Measurements from ENCODE around the gene SF3A1. TPM values are rescaled to one million over a fixed set of nuclear protein-coding genes. Genes with fewer than 3 reads are reported as not detected.

Gene SF3A1
- total RNA-seq, 2 donors from 2014 or later, result 275 to 294 TPM

DNA sequence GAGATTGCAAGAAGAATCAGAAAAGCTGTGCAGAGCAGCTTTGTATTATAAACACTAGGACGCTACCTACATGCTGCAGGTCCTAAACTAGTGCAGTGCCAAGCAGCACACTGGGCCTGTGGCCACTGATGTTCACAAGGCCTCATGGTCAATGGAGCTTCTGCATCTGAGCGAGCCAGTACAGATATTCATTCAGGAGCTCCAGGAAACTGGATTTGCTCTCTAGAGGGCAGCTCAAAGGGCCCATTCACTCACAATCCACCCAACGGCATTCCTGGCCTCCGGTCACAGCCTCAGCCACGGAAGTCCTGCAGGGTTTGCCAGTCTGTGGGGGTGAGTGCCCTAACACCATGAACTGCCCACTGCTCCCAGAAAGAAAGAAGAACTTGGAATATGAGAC is 24.1 kb downstream of the SF3A1 start:
- H3K36me3 Mint-ChIP-seq (ENCODE audit: low read depth), result peaks cover 86% of the 10 kb centered on the region
- ATAC-seq (replicated peaks), result no peak
- no peaks in the 10 kb centered on the region for H3K27me3 Mint-ChIP-seq
- H3K4me3 Mint-ChIP-seq, result peak overlapping the region; percentile 19
- no peaks in the 10 kb centered on the region for H3K9me3 Mint-ChIP-seq
- H3K27ac Mint-ChIP-seq, result peak overlapping the region; percentile 51
- H3K4me1 Mint-ChIP-seq, result peaks cover 30% of the 10 kb centered on the region

- ATAC-seq (replicated peaks), result no peak
- Mint-ChIP-seq H3K4me1 (peaks cover 37% of the 10 kb centered on the region), H3K9me3 (no peaks in the 10 kb centered on the region), H3K36me3 (ENCODE audit: low read depth) (peaks cover 70% of the 10 kb centered on the region), H3K27me3 (no peaks in the 10 kb centered on the region), H3K27ac (no peak overlapping the region), H3K4me3 (peak overlapping the region; percentile 94)
Measured at GRCh38 chr22:30328466-30329049, 28.1 kb downstream of the SF3A1 start.

DNA sequence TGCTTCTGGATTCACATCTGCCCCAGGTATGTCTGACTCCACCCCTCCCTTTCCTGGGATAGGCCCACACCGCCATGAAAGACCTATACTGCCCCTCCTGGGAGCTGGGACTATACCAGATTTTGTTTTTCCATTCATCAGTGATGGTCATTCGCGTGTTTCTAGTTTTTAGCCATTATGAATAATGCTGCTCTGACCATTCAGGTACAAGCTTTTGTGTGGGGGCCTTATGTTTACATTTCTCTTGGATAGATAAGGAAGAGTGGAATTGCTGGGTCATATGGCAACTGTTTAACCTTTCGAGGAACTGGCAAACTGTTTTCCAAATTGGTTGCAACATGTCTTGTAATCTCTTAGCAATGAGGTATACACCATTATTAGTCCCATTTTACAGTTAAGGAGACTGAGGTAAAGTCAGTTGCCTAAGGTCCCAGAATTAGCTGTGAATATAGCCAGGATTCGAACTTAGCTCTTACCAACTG is 28.8 kb downstream of the SF3A1 start:
- H3K4me1 Mint-ChIP-seq, result peaks cover 44% of the 10 kb centered on the region

DNA sequence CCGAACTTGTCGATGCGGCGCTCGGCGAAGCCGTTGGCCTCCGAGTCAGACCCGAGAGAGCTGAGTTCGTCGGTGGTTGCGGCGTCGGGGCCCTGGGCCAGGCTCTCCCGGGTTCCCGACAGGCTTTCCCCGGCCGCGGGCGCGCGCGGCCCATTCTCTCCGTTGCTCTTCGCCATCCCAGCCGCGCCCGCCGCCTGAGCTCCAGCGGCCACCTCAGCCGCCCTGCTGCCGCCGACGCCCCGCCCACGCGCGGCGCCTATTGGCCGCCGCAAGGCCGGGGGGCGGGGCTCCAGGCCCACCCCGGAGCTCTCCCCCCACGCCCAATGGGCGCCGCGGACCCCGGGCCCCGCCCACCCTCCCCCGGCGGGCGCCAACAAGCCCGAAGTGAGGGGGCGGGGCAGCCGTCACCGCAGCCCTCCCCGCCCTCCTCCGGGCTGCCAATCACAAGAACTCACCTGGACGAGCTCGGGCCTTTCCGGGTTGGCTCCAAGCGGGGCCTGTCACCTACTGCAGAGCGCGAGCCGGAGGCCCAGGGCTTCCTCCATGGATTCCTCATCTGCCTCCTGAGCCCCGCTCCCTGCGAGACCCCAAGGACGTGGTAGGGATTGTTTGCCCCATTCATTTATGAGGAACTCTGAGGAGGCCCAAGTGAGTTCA is 29.9 kb downstream of the SF3A1 start, which contains the start of gene TBC1D10A:
TBC1D10A (minus strand) TSS at position 236 of the 657 bp plus-strand sequence; CDS start at position 176, 60 bp downstream.
- H3K4me3 Mint-ChIP-seq, result peak within 1 kb of the TSS; percentile 94
- H3K9me3 Mint-ChIP-seq, result no peaks in the 10 kb centered on the region
- H3K4me1 Mint-ChIP-seq, result peaks cover 37% of the 10 kb centered on the region
- peak within 1 kb of the TSS; percentile 94 for H3K27ac Mint-ChIP-seq
- H3K36me3 Mint-ChIP-seq (ENCODE audit: low read depth), result peaks cover 64% of the 10 kb centered on the region
- H3K27me3 Mint-ChIP-seq, result no peaks in the 10 kb centered on the region
- peak; percentile 91 for ATAC-seq (replicated peaks)

More for the DNA sequence above, 28.8 kb downstream of the SF3A1 start:
- Mint-ChIP-seq H3K4me3 (peak overlapping the region; percentile 94), H3K9me3 (no peaks in the 10 kb centered on the region), H3K36me3 (ENCODE audit: low read depth) (peaks cover 70% of the 10 kb centered on the region), H3K27ac (peak overlapping the region; percentile 94), H3K27me3 (no peaks in the 10 kb centered on the region)
- ATAC-seq (replicated peaks), result no peak

- Mint-ChIP-seq H3K4me1 (peaks cover 37% of the 10 kb centered on the region), H3K27me3 (no peaks in the 10 kb centered on the region)
Measured at GRCh38 chr22:30326255-30326705, 30.4 kb downstream of the SF3A1 start.

GRCh38 chr22:30325724-30326254 is 30.9 kb downstream of the SF3A1 start:
- Mint-ChIP-seq H3K27ac (peak overlapping the region; percentile 88), H3K4me3 (peak overlapping the region; percentile 87), H3K27me3 (no peaks in the 10 kb centered on the region), H3K36me3 (ENCODE audit: low read depth) (peaks cover 62% of the 10 kb centered on the region), H3K4me1 (peaks cover 38% of the 10 kb centered on the region), H3K9me3 (no peaks in the 10 kb centered on the region)
- no peak for ATAC-seq (replicated peaks)

More at GRCh38 chr22:30326255-30326705, 30.4 kb downstream of the SF3A1 start:
- ATAC-seq (replicated peaks), result peak; percentile 16
- no peaks in the 10 kb centered on the region for H3K9me3 Mint-ChIP-seq
- peak overlapping the region; percentile 87 for H3K4me3 Mint-ChIP-seq
- H3K36me3 Mint-ChIP-seq (ENCODE audit: low read depth), result peaks cover 62% of the 10 kb centered on the region
- peak overlapping the region; percentile 88 for H3K27ac Mint-ChIP-seq

DNA sequence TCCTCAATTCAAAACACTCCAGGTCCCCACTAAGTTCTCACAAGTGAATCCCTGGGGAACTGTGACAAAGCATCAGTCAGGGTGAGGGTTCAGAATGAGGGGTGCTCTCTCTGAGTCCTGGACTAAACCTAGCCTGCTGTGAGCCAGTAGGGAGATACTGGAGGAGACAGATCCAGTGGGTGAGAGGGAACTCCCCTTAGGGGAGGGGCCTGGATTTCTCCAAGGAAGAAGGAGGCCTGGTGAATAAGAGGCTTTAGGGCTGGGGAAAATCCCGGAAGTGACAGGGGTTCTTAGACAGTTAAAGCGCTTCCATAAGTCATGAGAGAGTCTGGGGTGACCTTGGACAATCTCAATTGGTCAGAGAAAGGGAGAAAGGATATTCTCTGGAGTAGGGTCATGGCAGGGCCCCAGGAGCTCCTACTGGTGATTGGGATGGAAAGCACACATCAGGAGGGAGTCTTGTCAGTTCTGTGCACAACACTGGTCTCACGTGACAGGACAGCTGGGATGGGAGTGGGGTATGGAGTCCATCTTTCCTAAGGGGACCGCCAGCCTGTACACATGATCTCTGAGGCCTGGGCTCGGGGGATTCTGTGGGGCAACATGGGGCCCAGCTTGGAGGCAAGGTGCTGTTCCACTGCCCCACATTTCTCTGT is 31.5 kb downstream of the SF3A1 start:
- H3K4me1 Mint-ChIP-seq, result peaks cover 39% of the 10 kb centered on the region
- no peaks in the 10 kb centered on the region for H3K9me3 Mint-ChIP-seq
- peak; percentile 21 for ATAC-seq (replicated peaks)
- peak overlapping the region; percentile 88 for H3K27ac Mint-ChIP-seq
- H3K36me3 Mint-ChIP-seq (ENCODE audit: low read depth), result peaks cover 62% of the 10 kb centered on the region
- H3K4me3 Mint-ChIP-seq, result peak overlapping the region; percentile 87
- no peaks in the 10 kb centered on the region for H3K27me3 Mint-ChIP-seq

GRCh38 chr22:30324014-30324730 is 32.5 kb downstream of the SF3A1 start:
- peak; percentile 15 for ATAC-seq (replicated peaks)
- H3K4me1 Mint-ChIP-seq, result peaks cover 47% of the 10 kb centered on the region
- H3K9me3 Mint-ChIP-seq, result no peaks in the 10 kb centered on the region
- peak overlapping the region; percentile 88 for H3K27ac Mint-ChIP-seq
- H3K4me3 Mint-ChIP-seq, result peak overlapping the region; percentile 87
- H3K27me3 Mint-ChIP-seq, result no peaks in the 10 kb centered on the region
- H3K36me3 Mint-ChIP-seq (ENCODE audit: low read depth), result peaks cover 65% of the 10 kb centered on the region

GRCh38 chr22:30323246-30323645 is 33.4 kb downstream of the SF3A1 start:
- no peak overlapping the region for H3K27ac Mint-ChIP-seq
- H3K36me3 Mint-ChIP-seq (ENCODE audit: low read depth), result peaks cover 75% of the 10 kb centered on the region
- peaks cover 56% of the 10 kb centered on the region for H3K4me1 Mint-ChIP-seq
- ATAC-seq (replicated peaks), result no peak
- H3K4me3 Mint-ChIP-seq, result peak overlapping the region; percentile 87
- H3K27me3 Mint-ChIP-seq, result no peaks in the 10 kb centered on the region
- no peaks in the 10 kb centered on the region for H3K9me3 Mint-ChIP-seq

- peak overlapping the region; percentile 42 for H3K27ac Mint-ChIP-seq
- H3K4me1 Mint-ChIP-seq, result peaks cover 59% of the 10 kb centered on the region
Measured at GRCh38 chr22:30321461-30321860, 35.2 kb downstream of the SF3A1 start.

DNA sequence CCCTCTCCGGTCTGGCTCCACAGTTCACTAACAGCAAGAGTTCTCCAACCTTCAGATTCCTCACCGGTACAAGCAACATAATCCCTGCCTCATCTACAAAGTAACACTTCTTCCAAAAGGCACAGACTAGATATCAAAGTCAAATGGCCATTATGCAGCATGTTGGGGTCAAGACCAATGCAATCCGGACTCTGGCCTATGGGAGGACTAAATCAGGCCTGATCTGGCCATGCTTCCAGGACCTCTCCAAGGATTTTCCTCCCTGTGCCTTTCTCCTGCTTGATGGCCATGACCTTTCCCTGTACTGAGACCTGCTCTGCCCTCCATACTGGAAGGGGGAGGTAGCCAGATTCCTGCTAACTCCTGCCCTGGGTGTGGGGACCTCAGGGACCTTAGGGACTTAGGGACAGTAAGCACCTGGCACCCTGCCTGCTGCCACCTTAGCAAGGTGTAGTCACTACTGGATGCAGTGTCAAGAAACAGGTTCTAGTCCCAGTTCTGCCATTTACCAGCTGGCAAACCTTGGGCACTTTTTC is 36.6 kb downstream of the SF3A1 start:
- Mint-ChIP-seq H3K4me3 (no peak overlapping the region), H3K4me1 (peaks cover 65% of the 10 kb centered on the region), H3K27ac (peak overlapping the region; percentile 76), H3K36me3 (ENCODE audit: low read depth) (peaks cover 78% of the 10 kb centered on the region), H3K27me3 (no peaks in the 10 kb centered on the region), H3K9me3 (no peaks in the 10 kb centered on the region)
- ATAC-seq (replicated peaks), result no peak

More at GRCh38 chr22:30321461-30321860, 35.2 kb downstream of the SF3A1 start:
- Mint-ChIP-seq H3K36me3 (ENCODE audit: low read depth) (peaks cover 79% of the 10 kb centered on the region), H3K27me3 (no peaks in the 10 kb centered on the region), H3K9me3 (no peaks in the 10 kb centered on the region), H3K4me3 (peak overlapping the region; percentile 25)
- ATAC-seq (replicated peaks), result no peak

GRCh38 chr22:30318799-30319419 is 37.8 kb downstream of the SF3A1 start:
- no peaks in the 10 kb centered on the region for H3K9me3 Mint-ChIP-seq
- peak overlapping the region; percentile 22 for H3K4me3 Mint-ChIP-seq
- H3K4me1 Mint-ChIP-seq, result peaks cover 69% of the 10 kb centered on the region
- peaks cover 79% of the 10 kb centered on the region for H3K36me3 Mint-ChIP-seq (ENCODE audit: low read depth)
- H3K27me3 Mint-ChIP-seq, result no peaks in the 10 kb centered on the region
- H3K27ac Mint-ChIP-seq, result peak overlapping the region; percentile 76
- ATAC-seq (replicated peaks), result no peak

DNA sequence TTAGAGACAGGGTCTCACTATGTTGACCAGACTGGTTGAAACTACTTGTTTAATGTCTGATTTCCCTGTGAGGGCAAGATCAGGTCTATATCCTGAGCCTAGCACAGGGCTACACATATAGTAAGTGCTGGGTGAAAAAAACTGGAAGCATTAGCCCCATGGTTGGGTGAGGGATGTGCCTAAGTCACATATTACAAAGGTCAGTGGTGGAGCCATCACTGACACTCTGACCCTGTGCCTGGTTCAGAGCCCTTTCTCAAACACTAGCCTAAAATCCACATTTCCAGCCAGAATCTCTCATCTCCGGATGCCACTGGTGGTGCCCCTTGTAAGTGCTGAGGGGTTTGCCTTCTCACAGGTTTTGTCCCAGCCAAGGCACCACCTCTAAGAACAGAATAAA is 38.9 kb downstream of the SF3A1 start:
- H3K36me3 Mint-ChIP-seq (ENCODE audit: low read depth), result peaks cover 77% of the 10 kb centered on the region
- H3K9me3 Mint-ChIP-seq, result no peaks in the 10 kb centered on the region
- peak overlapping the region; percentile 76 for H3K27ac Mint-ChIP-seq
- H3K27me3 Mint-ChIP-seq, result no peaks in the 10 kb centered on the region
- H3K4me1 Mint-ChIP-seq, result peaks cover 67% of the 10 kb centered on the region
- H3K4me3 Mint-ChIP-seq, result peak overlapping the region; percentile 22
- ATAC-seq (replicated peaks), result no peak

Measured in activated T-helper 17 cell treated with anti-CD3 and anti-CD28 coated beads, Interleukin-2, amount 50 U/mL, for 72 hours (primary cell).